GM21723 (cell line): Measurements from ENCODE around the gene EPHB3.
"Not testable (repeated sequence)": the region's sequence is repeated elsewhere in the genome, so short reads cannot be mapped to it uniquely, and the experiment has no call there.

Experiments used
- ATAC-seq: cut with Tn5 transposase; IDR thresholded peaks from one replicate; pipeline ENCODE4 v1.9.1; 2021; ENCODE audit warnings: mild to moderate bottlenecking, moderate library complexity; ENCODE audit not compliant: unreplicated experiment

EPHB3 gene

DNA sequence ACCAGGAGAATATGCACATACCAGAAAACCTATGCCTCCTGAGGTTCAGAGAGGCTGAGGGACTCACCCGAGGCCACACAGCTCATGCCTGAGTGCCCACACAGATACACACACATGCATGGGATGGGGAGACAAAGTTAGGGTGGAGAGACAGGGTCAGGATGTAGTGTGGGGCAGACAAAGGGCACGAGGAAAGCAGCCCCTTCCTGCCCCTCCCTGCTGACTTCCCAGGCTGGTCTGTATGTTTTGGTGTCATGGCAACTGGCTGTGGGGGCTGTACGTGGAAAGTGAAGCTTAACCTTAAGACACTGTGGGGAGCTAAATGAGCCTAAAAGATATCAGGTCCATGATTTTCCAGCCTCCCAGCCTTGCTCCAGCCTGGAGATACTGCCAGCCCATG, 57.8 kb downstream of the EPHB3 start:
- ATAC-seq: no peak

DNA sequence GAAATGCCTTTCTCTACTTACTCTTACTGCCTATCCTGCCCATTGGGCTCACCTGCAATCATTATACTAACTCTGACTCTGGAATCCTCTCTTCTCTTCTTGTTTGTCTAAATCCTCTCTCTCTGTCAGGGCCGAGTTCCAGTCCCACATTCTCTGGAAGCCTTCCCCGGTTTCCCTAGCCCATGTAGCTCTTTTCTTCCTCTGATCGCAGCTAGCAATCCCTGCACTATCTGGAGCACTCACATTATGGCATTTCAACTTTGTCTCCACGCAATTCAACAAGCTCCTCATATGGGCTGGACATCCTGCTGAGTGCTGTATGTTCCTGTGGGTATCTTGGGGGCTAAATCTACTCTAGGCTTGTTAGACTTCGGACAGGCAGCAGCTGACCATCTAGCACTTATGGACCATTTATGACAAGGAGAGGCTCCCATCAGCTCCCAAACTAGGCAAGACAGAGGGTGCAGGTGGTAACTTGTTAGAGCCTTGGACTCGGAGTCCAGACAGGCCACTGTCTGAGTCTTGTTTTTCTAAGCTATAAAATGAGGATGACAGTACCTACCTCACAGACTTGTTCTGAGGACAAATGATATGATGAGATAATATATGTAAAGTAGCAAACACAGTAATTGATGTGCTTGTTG, 58.3 kb downstream of the EPHB3 start:
- ATAC-seq: no peak

DNA sequence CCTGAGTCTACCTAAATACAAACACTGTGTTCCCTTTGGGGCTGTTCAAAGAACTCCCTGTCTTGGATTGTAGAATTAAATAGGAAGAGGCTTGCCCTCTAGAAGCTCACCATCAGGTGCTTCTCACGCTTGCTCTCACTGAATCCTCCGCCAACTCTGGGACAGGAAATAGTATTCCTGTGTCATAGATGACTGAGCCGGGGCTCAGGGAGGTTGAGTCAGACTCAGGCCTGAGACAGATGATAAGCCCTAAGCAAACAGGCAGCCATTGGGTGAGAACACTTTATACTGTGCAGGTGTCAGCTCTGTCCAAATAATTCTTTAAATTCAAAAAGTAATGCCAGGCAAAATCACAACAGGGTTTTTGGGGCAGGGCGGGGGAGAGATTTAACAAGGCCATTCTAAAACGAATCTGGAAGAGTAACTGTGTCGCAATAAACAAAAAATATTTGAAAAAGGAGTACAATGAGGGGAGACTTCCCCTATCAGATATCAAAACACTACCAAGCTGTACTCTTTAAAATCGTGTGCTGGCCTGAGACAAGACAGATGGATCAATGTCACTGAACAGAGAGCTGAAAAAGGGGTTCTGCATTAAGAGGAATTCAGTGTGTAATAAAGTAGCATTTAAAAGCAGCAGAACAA, 59.0 kb downstream of the EPHB3 start:
- ATAC-seq: no peak

DNA sequence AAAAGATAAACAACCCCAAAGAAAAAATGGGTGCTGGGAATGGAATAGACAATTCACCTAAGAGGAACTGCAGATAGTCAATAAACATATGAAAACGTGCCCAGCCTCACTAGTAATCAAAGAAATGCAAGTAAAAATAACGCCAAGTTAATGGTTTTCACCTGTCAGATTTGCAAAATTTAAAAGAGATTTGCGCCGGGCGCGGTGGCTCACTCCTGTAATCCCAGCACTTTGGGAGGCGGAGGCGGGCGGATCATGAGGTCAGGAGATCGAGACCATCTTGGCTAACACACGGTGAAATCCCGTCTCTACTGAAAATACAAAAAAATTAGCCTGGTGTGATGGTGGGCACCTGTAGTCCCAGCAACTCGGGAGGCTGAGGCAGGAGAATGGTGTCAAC, 60.6 kb downstream of the EPHB3 start:
- ATAC-seq: not testable (repeated sequence)

DNA sequence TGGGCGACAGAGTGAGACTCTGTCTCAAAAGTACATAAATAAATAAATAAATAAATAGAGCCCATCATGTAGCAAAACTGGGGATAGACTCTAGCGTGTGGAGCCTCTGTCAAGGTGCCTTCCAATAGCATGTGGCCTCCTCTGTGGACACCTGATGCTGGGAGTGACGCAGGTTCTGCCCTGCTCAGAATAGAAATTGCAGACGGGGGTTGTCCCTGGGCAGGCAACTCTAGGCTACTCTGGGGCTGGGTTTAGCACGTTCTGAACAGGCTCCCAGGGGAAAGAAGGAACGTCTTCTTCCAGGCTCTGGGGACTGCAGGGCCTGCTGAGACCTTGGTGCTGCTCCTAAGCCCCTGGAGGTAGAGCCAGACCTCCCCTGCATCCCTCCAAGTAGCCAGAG, 65.3 kb downstream of the EPHB3 start:
- ATAC-seq: no peak

DNA sequence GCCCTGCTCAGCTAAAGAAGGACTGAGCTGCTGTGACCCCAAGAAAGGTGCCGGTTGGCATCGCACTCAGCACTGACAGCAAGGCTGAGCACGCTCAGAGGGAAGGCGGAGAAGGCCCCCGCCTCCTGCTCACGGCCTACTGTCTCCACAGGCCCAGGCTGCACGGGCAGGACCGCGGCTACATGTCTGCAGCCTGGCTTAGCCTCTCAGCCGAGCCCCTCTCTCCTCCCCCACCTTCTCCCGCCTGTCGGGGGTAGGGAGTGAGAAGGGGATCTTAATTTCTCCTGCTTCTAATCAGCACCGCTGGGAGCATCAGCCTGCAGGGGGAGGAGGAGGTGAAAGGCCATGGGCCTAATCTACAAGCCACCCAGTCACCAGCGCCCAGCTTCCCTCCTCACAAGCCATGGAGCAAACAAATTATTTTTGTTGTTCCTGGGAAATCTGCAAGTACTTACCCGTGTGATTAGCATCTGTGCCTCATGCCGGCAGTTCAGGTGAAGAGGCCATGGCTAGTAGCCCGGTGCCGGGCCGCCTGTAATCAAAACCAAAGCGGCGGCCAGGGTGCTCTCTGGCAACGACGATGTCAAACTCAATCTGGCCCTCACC, 68.1 kb downstream of the EPHB3 start:
- no peak for ATAC-seq

DNA sequence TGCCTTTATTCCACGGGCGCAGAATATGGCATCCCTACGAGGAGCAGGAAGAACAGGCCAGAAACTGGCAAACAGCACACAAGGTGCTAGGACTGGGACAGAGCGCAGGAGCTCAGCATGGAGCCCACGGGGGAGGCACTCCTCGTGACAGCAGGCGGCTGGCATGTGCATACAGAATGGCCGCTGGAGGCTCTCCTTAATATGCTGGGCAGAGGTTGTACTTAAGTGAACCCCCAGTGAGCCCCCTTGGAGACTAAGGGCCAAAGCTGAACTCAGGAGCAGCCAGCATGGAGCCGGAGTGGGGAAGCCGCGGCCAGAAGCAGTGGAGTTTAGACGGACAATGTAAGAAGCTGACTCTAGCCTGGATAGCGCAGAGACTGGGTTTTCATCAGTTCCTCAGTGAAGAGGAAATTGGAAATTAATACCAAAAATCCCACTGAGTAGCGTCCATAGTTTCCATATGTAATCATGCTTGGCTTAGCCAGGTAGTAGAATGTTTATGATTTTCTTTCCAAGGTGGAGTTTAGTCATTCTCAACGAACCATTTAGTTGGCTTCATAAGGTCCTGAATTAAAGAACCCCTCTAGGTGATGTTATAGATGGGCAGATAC, 69.4 kb downstream of the EPHB3 start:
- ATAC-seq: no peak

DNA sequence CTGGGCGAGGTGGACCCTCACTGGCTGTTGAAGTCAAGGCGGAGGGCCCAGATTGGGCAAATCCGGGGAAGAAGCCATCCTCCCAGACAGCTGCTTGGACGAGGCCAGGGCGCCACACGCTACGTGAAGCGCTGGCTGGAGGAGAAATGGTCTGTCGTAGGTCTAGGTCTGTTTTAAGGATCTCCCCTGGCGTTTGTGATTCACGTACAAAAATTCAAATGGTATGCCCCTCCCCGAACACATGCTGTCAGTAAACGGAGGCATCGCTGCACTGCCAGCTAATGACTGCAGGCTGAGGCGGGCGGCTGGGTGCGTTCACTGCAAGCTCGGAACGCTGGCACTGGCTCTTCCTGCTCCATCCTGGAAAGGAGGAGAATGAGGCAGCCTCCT, 69.9 kb downstream of the EPHB3 start:
- ATAC-seq: no peak
